ENCODE results near the gene NOL4L. TPM values are rescaled to one million over a fixed set of nuclear protein-coding genes. Genes with fewer than 3 reads are reported as not detected.
A peak's percentile ranks its signal among the peaks of the same experiment; 100 is the strongest.
"Not testable (repeated sequence)": the region's sequence is repeated elsewhere in the genome, so short reads cannot be mapped to it uniquely, and the experiment has no call there.

NOL4L gene
- total and polyA plus RNA-seq, 4 donors: 7.9 to 20.6 (median 12.2) TPM

DNA sequence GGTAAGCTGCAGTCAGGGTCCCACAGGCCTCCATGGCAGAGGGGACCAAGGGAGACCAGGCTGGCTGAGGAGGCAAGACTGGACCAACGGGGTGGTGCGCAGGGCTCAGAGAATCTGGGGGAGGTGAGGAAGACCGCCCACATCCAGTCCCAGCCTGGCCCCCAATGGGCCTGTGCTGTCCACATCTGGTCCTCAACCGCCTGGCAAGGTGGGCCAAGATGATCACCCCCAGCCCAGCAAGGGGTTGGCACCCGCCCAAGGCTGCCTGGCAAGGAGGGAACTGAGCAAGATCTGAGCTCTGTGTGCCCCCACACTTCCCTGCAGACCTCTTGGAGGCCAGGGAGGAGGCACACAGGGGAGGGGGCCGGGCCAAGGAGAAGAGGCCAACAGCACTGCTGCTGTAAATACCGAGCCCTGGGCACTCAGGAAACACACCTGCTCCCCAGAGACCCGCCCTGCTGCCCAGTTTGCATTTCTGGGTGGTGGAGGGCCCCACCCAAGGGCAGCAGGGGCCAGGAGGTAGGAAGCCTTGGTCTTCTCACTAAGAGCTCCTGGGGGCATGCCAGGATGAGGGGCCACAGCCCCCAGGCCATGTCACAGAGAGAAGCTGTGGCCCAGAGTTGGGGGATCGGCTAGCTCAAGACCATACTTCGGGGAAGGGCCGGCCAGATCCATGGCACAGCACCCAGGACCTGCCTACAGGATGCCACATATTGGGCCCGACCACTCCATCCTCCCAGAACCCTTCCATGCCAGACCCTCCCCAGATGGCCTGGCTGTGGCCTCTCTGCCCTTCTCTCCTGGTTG lies 117.4 kb downstream of the NOL4L start:
- Histone ChIP-seq H3K27me3 (ENCODE audit: control insufficient read depth in 3 of 3, insufficient read depth in 3 of 3, low read length in 2 of 3) (no peaks in the 10 kb centered on the region), H3K9ac (ENCODE audit: insufficient read depth in 1 of 2, low read length in 2 of 2) (no peak overlapping the region), H3K4me1 (ENCODE audit: control insufficient read depth in 5 of 5, insufficient read depth in 5 of 5, low read length in 5 of 5) (peaks cover 0 to 61% (median 8%) of the 10 kb centered on the region in 5 donors), H3K4me3 (no peak overlapping the region), H3K27ac (ENCODE audit: low read depth in 1 of 2, low read length in 1 of 2) (peak overlapping the region in 1 of 2 donors; percentile 62), H3K9me3 (ENCODE audit: control insufficient read depth in 4 of 4, insufficient read depth in 3 of 4, low read length in 3 of 4) (no peaks in the 10 kb centered on the region), H3K36me3 (ENCODE audit: control insufficient read depth in 4 of 4, insufficient read depth in 4 of 4, low read length in 4 of 4) (peaks cover 0 to 10% (median 4%) of the 10 kb centered on the region in 4 donors)
- TF ChIP-seq, protein P1, sequence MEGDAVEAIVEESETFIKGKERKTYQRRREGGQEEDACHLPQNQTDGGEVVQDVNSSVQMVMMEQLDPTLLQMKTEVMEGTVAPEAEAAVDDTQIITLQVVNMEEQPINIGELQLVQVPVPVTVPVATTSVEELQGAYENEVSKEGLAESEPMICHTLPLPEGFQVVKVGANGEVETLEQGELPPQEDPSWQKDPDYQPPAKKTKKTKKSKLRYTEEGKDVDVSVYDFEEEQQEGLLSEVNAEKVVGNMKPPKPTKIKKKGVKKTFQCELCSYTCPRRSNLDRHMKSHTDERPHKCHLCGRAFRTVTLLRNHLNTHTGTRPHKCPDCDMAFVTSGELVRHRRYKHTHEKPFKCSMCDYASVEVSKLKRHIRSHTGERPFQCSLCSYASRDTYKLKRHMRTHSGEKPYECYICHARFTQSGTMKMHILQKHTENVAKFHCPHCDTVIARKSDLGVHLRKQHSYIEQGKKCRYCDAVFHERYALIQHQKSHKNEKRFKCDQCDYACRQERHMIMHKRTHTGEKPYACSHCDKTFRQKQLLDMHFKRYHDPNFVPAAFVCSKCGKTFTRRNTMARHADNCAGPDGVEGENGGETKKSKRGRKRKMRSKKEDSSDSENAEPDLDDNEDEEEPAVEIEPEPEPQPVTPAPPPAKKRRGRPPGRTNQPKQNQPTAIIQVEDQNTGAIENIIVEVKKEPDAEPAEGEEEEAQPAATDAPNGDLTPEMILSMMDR (IDR thresholded peaks at IDR 0.05; ENCODE audit: control extremely low read depth, extremely low read depth): no peak
- DNase-seq (no peak), ATAC-seq (ENCODE audit: insufficient read depth, low FRiP score) (no peak)
- WGBS, 2 donors: 79 to 82% methylated on average over 12 of the region's 12 CpGs

DNA sequence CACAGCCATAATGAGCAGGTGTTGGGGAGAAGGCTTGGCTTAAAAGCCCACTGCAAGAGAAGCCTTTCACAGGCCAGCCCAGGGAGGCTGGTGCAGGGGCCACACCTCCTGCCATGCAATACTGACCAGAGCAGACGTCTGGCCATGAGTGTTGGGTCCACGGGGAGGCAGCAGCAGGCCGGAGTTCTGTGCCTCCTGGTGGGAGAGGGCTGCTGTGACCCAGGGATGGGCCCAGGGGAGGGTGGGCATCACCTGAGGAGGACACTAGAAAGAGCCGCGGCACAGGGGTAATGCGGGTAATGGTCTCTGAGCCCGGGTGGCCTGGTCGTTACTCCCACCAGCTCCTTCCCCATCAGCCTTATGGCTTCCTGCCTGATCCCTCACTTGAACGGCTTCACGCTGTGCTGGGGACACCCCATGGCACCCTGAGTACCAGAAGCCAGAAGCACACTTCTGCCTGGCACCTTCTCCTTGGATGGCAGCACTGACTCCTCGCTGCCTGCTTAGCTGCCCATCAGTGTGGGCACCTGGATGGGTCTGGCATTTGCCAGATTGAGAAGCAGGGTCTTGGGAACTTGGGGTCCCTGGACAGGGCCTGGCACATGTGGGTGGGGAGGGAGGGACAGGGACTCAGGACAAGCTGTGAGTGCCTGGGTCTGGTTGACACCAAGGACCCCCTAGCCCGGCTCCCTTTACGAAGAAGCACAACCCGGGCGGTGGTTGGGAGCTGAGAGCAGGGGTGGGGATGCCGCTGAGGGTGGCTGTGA lies 118.2 kb downstream of the NOL4L start:
- TF ChIP-seq, protein P1 (IDR thresholded peaks at IDR 0.05; ENCODE audit: control extremely low read depth, extremely low read depth): no peak
- Histone ChIP-seq H3K27ac (ENCODE audit: low read depth in 1 of 2, low read length in 1 of 2) (peak overlapping the region in 1 of 2 donors; percentile 62), H3K36me3 (ENCODE audit: control insufficient read depth in 4 of 4, insufficient read depth in 4 of 4, low read length in 4 of 4) (peaks cover 0 to 9% (median 1%) of the 10 kb centered on the region in 4 donors), H3K27me3 (ENCODE audit: control insufficient read depth in 3 of 3, insufficient read depth in 3 of 3, low read length in 2 of 3) (no peaks in the 10 kb centered on the region), H3K9me3 (ENCODE audit: control insufficient read depth in 4 of 4, insufficient read depth in 3 of 4, low read length in 3 of 4) (no peaks in the 10 kb centered on the region), H3K4me1 (ENCODE audit: control insufficient read depth in 5 of 5, insufficient read depth in 5 of 5, low read length in 5 of 5) (peaks cover 0 to 54% (median 8%) of the 10 kb centered on the region in 5 donors), H3K9ac (ENCODE audit: insufficient read depth in 1 of 2, low read length in 2 of 2) (no peak overlapping the region), H3K4me3 (no peak overlapping the region)
- 78 to 79% methylated on average over 16 of the region's 16 CpGs for WGBS, 2 donors
- no peak for DNase-seq
- no peak for ATAC-seq (ENCODE audit: insufficient read depth, low FRiP score)

DNA sequence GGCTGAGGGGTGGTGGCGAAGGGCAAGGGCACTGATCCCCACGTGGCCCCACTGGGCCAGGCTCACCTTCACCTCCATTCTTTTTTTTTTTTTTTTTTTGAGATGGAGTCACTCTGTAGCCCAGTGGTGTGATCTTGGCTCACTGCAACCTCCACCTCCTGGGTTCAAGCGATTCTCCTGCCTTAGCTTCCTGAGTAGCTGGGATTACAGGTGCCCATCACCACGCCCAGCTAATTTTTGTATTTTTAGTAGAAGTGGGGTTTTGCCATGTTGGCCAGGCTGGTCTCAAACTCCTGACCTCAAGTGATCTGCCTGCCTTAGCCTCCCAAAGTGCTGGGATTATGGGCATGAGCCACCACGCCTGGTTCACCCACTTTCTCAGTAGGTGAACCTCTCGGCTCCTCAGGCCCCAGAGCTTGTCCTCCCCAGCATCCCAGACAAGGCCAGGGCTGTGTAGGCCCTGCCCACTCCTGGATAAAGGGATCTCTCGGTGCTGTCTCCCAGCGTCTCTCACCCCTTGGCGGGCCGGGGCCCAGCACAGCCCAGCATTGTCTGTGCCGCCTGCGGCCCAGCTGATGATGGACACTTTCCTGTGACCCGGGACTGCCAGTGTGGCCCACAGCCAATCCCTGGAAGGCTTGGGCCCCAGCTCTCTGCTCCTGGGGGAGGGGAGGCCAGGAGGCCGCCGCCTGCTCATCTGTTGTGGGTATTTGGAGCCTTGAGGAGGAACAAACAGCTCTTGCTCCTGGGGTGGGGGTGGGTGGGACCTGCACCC lies 119.0 kb downstream of the NOL4L start:
- not testable (repeated sequence) for ATAC-seq (ENCODE audit: insufficient read depth, low FRiP score)
- peaks cover 0 to 56% (median 8%) of the 10 kb centered on the region in 5 donors for H3K4me1 ChIP-seq (ENCODE audit: control insufficient read depth in 5 of 5, insufficient read depth in 5 of 5, low read length in 5 of 5)

More for the DNA sequence above, 119.0 kb downstream of the NOL4L start:
- H3K27ac ChIP-seq (ENCODE audit: low read depth in 1 of 2, low read length in 1 of 2): peak overlapping the region in 1 of 2 donors; percentile 85
- not testable (repeated sequence) for H3K27me3 ChIP-seq (ENCODE audit: control insufficient read depth in 3 of 3, insufficient read depth in 3 of 3, low read length in 2 of 3); H3K9ac ChIP-seq (ENCODE audit: insufficient read depth in 1 of 2, low read length in 2 of 2); H3K36me3 ChIP-seq (ENCODE audit: control insufficient read depth in 4 of 4, insufficient read depth in 4 of 4, low read length in 4 of 4); H3K4me3 ChIP-seq; H3K9me3 ChIP-seq (ENCODE audit: control insufficient read depth in 4 of 4, insufficient read depth in 3 of 4, low read length in 3 of 4); DNase-seq
- 69 to 79% methylated on average over 15 of the region's 15 CpGs for WGBS, 2 donors

Data from lung (tissue), 12 donors.